OCI-LY7 (cell line): ENCODE data around the gene HDHD2. TPM values are rescaled to one million over a fixed set of nuclear protein-coding genes. Genes with fewer than 3 reads are reported as not detected.

Source experiments
- BruUV-seq: library from RNA; stranded (reverse); fragments of 400-500 nt; replicated peaks from 2 replicates; lab custom pipeline; 2021; lab: Mats Ljungman, UMichigan
- CTCF ChIA-PET: fragments of 300-600 bp; sonication (Branson Sonifier 250); formaldehyde crosslinking; loops from one replicate; lab custom pipeline; 2022; ENCODE audit warnings: antibody characterized with exemption; ENCODE audit not compliant: unreplicated experiment; lab: Charles Lee
- POLR2A ChIA-PET: fragments of 300-600 bp; sonication (Branson Sonifier 250); formaldehyde crosslinking; loops from one replicate; lab custom pipeline; 2022; ENCODE audit warnings: antibody characterized with exemption; lab: Charles Lee
- DNase-seq: peaks from one replicate; pipeline ENCODE4 v3.0.0-alpha.2; 2015; ENCODE audit warnings: low spot score
- H2AFZ ChIP-seq: fragments of 200-600 bp; sonication (generic), shearing (Covaris generic); 2 replicates; pipeline ENCODE4 v1.6.1; 2014; ENCODE audit warnings: mild to moderate bottlenecking, antibody characterized with exemption, low read length, moderate library complexity
- H3K27ac ChIP-seq: fragments of 200-600 bp; sonication (generic); 2 replicates; pipeline ENCODE4 v1.5.1; 2014; ENCODE audit warnings: mixed run types, low read depth, mild to moderate bottlenecking, moderate library complexity, low read length, inconsistent platforms; ENCODE audit not compliant: poor library complexity, severe bottlenecking
- H3K36me3 ChIP-seq: fragments of 200-600 bp; sonication (generic); 2 replicates; pipeline ENCODE4 v1.6.1; 2014; ENCODE audit warnings: mild to moderate bottlenecking, antibody characterized with exemption, low read length, moderate library complexity, mixed read lengths; ENCODE audit not compliant: insufficient read depth
- H3K4me1 ChIP-seq: fragments of 200-600 bp; sonication (generic); 2 replicates; pipeline ENCODE4 v1.5.1; 2014; ENCODE audit warnings: mild to moderate bottlenecking, low read length; ENCODE audit not compliant: insufficient read depth, poor library complexity, severe bottlenecking
- H3K4me2 ChIP-seq: fragments of 200-600 bp; sonication (generic); 2 replicates; pipeline ENCODE4 v1.6.1; 2014; ENCODE audit warnings: mild to moderate bottlenecking, low read length
- H3K4me3 ChIP-seq: fragments of 200-600 bp; sonication (generic); 2 replicates; pipeline ENCODE4 v1.5.1; 2014; ENCODE audit warnings: mild to moderate bottlenecking, low read depth, low read length; ENCODE audit not compliant: poor library complexity, severe bottlenecking
- H3K79me2 ChIP-seq: fragments of 200-600 bp; sonication (generic); 2 replicates; pipeline ENCODE4 v1.6.1; 2016; ENCODE audit warnings: low read depth, mild to moderate bottlenecking, low read length, moderate library complexity, mixed read lengths; ENCODE audit not compliant: insufficient read depth
- H3K9me2 ChIP-seq: fragments of 200-600 bp; sonication (generic); 2 replicates; pipeline ENCODE4 v1.6.1; 2016; ENCODE audit warnings: mild to moderate bottlenecking, low read length, mixed read lengths; ENCODE audit not compliant: insufficient read depth
- H3K9me3 ChIP-seq: fragments of 200-600 bp; sonication (generic); 2 replicates; pipeline ENCODE4 v1.6.1; 2014; ENCODE audit warnings: mild to moderate bottlenecking, mixed run types, low read length, mixed read lengths
- H4K20me1 ChIP-seq: fragments of 200-600 bp; sonication (generic); 2 replicates; pipeline ENCODE4 v1.6.1; 2014; ENCODE audit warnings: mild to moderate bottlenecking, antibody characterized with exemption, low read length, moderate library complexity, mixed read lengths; ENCODE audit not compliant: insufficient read depth
- CTCF ChIP-seq: fragments of 200-600 bp; sonication (generic); conservative IDR thresholded peaks from 2 replicates; pipeline ENCODE4 v1.5.1; 2014; ENCODE audit warnings: mild to moderate bottlenecking, antibody characterized with exemption, low read length, moderate library complexity, mixed read lengths
- EZH2phosphoT487 ChIP-seq: fragments of 200-600 bp; sonication (generic); IDR thresholded peaks from 2 replicates; pipeline ENCODE4 v1.6.1; 2018; ENCODE audit warnings: low read depth, borderline replicate concordance, mild to moderate bottlenecking, mixed run types, antibody characterized with exemption, low read length, moderate library complexity, mixed read lengths
- intact Hi-C: fragments of 100-400 bp; cut with micrococcal nuclease; formaldehyde crosslinking; loops from one replicate; pipeline ENCODE4 v1.10.0; 2022; ENCODE audit not compliant: unreplicated experiment
- small RNA-seq: library from RNA; depleted of rRNA; stranded (forward); fragments of <200 nt; gene quantifications from one replicate; pipeline ENCODE3, GENCODE V24; 2014
- total RNA-seq, 2 experiments: library from RNA; depleted of rRNA in 1 of 2; stranded (reverse); fragments of >200 nt in 1 of 2; shearing (Covaris generic) in 1 of 2; gene quantifications; 2 replicates each; pipeline ENCODE4 v1.2.3, GENCODE V29; 2014 to 2022

The HDHD2 gene
- total RNA-seq, 2 experiments from 2014 or later: 8.4 to 19.0 TPM

GRCh38 chr18:47062471-47062870 lies 87.8 kb downstream of the HDHD2 start:
- Histone ChIP-seq H3K79me2 (no peaks in the 10 kb centered on the region), H3K36me3 (no peaks in the 10 kb centered on the region), H3K9me3 (no peaks in the 10 kb centered on the region), H3K4me1 (no peaks in the 10 kb centered on the region), H3K4me3 (no peak overlapping the region), H3K27ac (no peak overlapping the region), H3K4me2 (no peak overlapping the region), H4K20me1 (no peaks in the 10 kb centered on the region), H3K9me2 (no peaks in the 10 kb centered on the region), H2AFZ (no peak overlapping the region)
- no peak for DNase-seq
- CTCF ChIA-PET: no interaction called here
- no peak for TF ChIP-seq EZH2phosphoT487
- no peak for TF ChIP-seq CTCF
- intact Hi-C loops: no loop called here
- POLR2A ChIA-PET: no interaction called here
- no TSS peak for BruUV-seq

Small RNA genes within 50 kb of the gene (small RNA-seq; reads per million reads assigned to genes)
- gene AC012254.4: not detected

Other genes with a start within 250 kb of the HDHD2 start
- 17.9 and 18.1 TPM in 2 replicates for gene PIAS2, start 233.0 kb downstream of the HDHD2 start, total RNA-seq (2014; rRNA removed; shearing (Covaris generic))
- 27.9 and 35.7 TPM in 2 replicates for gene PIAS2, start 233.0 kb downstream of the HDHD2 start, total RNA-seq (2022)
- gene KATNAL2, start 232.9 kb downstream of the HDHD2 start, total RNA-seq (2014; rRNA removed; shearing (Covaris generic)): 5.7 and 8.1 TPM in 2 replicates
- 13.9 and 16.1 TPM in 2 replicates for gene KATNAL2, start 232.9 kb downstream of the HDHD2 start, total RNA-seq (2022)
- gene ELOA2, start 114.9 kb downstream of the HDHD2 start, total RNA-seq (2014; rRNA removed; shearing (Covaris generic)): not detected in 2 replicates
- gene ELOA2, start 114.9 kb downstream of the HDHD2 start, total RNA-seq (2022): not detected in 2 replicates
- gene IER3IP1, start 25.9 kb upstream of the HDHD2 start, total RNA-seq (2014; rRNA removed; shearing (Covaris generic)): 11.6 and 18.2 TPM in 2 replicates
- gene IER3IP1, start 25.9 kb upstream of the HDHD2 start, total RNA-seq (2022): 5.5 and 6.7 TPM in 2 replicates
- gene SKOR2, start 101.2 kb upstream of the HDHD2 start, total RNA-seq (2014; rRNA removed; shearing (Covaris generic)): not detected in 2 replicates
- gene SKOR2, start 101.2 kb upstream of the HDHD2 start, total RNA-seq (2022): not detected in 2 replicates